OCI-LY3 (cell line): ENCODE measurements around the gene LRRTM2.

ENCODE experiments used
- EZH2phosphoT487 ChIP-seq: fragments of 200-600 bp; shearing (Covaris generic); IDR thresholded peaks from 2 replicates; pipeline ENCODE4 v1.6.1; 2018; ENCODE audit warnings: antibody characterized with exemption, mixed run types, low read depth
- TF ChIP-seq, protein P1 (sequence below): fragments of 200-600, 300-600 bp; sonication (generic); IDR thresholded peaks from 2 replicates; pipeline ENCODE4 v1.5.1; 2014; ENCODE audit warnings: antibody characterized with exemption, low read length, low read depth

- TF ChIP-seq, protein P1, sequence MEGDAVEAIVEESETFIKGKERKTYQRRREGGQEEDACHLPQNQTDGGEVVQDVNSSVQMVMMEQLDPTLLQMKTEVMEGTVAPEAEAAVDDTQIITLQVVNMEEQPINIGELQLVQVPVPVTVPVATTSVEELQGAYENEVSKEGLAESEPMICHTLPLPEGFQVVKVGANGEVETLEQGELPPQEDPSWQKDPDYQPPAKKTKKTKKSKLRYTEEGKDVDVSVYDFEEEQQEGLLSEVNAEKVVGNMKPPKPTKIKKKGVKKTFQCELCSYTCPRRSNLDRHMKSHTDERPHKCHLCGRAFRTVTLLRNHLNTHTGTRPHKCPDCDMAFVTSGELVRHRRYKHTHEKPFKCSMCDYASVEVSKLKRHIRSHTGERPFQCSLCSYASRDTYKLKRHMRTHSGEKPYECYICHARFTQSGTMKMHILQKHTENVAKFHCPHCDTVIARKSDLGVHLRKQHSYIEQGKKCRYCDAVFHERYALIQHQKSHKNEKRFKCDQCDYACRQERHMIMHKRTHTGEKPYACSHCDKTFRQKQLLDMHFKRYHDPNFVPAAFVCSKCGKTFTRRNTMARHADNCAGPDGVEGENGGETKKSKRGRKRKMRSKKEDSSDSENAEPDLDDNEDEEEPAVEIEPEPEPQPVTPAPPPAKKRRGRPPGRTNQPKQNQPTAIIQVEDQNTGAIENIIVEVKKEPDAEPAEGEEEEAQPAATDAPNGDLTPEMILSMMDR: no peak
- TF ChIP-seq EZH2phosphoT487: no peak
These were observed 9.4 kb upstream of the LRRTM2 start for GRCh38 chr5:138884554-138884953.
